HG02610 (cell line): ENCODE results near the gene SAXO1.
A peak's percentile ranks its signal among the peaks of the same experiment; 100 is the strongest.
"Not testable (repeated sequence)": the region's sequence is repeated elsewhere in the genome, so short reads cannot be mapped to it uniquely, and the experiment has no call there.

ENCODE experiments used
- ATAC-seq: cut with Tn5 transposase; IDR thresholded peaks from one replicate; pipeline ENCODE4 v1.9.1; 2021; ENCODE audit warnings: mild to moderate bottlenecking, moderate library complexity; ENCODE audit not compliant: unreplicated experiment

The SAXO1 gene, protein sequence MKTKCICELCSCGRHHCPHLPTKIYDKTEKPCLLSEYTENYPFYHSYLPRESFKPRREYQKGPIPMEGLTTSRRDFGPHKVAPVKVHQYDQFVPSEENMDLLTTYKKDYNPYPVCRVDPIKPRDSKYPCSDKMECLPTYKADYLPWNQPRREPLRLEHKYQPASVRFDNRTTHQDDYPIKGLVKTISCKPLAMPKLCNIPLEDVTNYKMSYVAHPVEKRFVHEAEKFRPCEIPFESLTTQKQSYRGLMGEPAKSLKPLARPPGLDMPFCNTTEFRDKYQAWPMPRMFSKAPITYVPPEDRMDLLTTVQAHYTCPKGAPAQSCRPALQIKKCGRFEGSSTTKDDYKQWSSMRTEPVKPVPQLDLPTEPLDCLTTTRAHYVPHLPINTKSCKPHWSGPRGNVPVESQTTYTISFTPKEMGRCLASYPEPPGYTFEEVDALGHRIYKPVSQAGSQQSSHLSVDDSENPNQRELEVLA

DNA sequence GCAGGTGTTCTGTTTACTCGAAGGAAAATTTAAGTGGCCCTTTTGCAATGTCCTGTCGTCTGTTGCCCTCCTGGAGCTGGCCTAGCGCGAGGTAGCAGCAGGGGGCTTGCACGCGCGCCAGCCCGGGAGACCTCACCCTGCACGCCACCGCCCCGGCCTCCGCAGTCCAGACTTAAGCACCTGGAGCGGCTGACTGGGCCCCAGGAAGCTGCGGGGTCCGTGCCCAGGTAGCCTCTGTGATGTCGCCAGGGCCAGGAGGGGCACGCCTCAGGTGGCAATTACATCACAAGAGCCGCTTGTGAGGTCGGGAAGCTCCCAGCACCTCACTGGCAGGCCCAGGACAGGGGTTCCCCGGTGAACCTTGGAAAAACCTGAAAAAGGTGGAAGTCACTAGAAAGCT is at the start of gene SAXO1:
TSS of gene SAXO1 (minus strand) at position 195 of the 400 bp plus-strand sequence. CDS start 301 bp downstream, outside the sequence.
- no peak for ATAC-seq

DNA sequence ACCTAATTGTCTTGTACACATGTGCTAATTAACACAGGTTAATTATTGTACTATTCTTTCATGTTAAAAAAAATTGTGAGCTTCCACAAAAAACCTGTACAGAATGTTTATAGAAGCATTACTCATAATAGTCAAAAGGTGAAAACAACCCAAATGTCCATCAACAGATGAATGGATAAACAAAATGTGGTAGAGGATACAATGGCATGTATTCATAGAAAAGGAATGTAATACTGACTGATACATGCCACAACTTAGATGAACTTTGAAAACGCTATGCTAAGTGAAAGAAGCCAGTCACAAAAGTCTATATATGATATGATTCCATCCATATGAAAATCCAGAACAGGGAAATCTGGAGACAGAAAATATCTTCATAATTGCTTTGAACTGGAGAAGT is 41.8 kb upstream of the SAXO1 start:
- no peak for ATAC-seq

DNA sequence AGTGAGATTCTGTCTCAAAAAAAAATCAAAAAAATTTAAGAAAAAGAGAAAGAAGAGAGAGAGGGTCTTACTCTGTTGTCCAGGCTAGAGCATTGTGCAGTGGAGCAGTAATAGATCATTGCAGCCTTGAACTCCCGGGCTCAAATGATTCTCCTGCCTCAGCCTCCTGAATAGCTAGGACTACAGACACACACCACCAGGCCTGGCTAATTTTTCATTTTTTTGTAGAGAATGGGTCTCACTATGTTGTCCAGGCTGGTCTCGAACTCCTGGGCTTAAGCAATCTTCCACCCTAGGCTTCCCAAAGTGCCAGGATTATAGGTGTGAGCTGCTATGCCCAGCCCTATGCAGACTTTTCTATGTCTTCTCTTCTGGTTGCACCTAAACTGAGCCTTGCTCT is 41.2 kb upstream of the SAXO1 start:
- ATAC-seq, result no peak

DNA sequence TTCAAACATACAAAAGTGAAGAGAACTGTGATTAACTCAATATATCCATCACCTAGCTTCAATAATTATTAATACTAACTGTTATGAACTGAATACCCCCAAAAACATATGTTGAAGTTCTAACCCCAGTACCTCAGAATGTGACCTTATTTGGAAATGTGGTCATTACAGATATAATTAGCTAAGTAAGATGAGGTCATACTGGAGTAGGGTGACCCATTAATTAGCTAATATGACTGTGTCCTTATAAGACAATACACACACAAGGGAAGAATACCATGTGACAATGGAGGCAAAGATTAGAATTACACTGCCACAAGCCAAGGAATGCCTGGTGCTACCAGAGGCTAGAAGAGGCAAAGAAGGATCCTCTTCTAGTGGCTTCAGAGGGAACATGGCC is 24.0 kb upstream of the SAXO1 start:
- no peak for ATAC-seq

DNA sequence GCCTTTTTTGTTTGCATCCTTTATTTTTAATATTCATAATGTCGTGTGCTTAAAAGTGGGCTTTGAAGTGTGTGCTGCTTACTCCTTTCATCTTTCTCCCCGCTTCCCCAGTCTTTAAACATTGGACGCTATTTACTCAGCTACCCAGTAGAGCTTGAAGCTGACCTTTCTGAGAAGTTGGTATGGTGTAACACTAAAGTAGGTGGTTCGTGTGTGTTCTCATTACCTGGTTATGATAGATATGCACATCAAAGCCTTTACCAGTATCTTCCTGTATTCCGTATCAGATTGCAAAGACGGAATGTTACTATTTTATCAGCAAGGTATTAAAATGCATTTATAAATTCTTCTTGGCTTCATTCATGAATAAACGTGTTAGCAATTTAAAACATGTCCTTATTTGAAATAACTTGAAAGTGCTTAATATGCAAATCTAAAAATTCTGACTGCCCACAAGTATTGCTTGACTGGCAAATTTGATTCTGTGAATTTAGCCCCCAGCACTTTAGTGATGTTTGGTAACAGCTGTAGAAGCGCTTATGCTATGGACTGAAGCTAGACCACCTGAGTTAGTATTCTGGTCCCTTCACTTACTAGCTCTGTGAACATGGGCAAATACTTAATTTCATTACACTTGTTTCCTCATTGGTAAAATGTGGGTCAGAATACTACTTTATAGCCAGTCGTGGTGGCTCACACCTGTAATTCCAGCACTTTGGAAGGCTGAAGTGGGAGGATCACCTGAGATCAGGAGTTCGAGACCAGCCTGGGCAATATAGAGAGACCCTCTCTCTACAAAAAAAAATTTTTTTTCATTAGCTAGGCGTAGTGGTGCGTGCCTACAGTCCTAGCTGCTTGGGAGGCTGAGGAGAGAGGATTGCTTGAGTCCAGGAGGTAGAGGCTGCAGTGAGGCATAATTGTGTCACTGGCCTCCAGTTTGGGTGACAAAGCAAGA is 17.9 kb upstream of the SAXO1 start:
- no peak for ATAC-seq

DNA sequence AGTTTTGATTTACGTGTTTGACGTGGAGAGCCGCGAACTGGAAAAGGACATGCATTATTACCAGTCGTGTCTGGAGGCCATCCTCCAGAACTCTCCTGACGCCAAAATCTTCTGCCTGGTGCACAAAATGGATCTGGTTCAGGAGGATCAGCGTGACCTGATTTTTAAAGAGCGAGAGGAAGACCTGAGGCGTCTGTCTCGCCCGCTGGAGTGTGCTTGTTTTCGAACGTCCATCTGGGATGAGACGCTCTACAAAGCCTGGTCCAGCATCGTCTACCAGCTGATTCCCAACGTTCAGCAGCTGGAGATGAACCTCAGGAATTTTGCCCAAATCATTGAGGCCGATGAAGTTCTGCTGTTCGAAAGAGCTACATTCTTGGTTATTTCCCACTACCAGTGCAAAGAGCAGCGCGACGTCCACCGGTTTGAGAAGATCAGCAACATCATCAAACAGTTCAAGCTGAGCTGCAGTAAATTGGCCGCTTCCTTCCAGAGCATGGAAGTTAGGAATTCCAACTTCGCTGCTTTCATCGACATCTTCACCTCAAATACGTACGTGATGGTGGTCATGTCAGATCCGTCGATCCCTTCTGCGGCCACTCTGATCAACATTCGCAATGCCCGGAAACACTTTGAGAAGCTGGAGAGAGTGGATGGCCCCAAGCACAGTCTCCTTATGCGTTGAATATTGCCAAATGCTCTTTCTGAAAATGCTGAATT is 17.1 kb upstream of the SAXO1 start:
- no peak for ATAC-seq

DNA sequence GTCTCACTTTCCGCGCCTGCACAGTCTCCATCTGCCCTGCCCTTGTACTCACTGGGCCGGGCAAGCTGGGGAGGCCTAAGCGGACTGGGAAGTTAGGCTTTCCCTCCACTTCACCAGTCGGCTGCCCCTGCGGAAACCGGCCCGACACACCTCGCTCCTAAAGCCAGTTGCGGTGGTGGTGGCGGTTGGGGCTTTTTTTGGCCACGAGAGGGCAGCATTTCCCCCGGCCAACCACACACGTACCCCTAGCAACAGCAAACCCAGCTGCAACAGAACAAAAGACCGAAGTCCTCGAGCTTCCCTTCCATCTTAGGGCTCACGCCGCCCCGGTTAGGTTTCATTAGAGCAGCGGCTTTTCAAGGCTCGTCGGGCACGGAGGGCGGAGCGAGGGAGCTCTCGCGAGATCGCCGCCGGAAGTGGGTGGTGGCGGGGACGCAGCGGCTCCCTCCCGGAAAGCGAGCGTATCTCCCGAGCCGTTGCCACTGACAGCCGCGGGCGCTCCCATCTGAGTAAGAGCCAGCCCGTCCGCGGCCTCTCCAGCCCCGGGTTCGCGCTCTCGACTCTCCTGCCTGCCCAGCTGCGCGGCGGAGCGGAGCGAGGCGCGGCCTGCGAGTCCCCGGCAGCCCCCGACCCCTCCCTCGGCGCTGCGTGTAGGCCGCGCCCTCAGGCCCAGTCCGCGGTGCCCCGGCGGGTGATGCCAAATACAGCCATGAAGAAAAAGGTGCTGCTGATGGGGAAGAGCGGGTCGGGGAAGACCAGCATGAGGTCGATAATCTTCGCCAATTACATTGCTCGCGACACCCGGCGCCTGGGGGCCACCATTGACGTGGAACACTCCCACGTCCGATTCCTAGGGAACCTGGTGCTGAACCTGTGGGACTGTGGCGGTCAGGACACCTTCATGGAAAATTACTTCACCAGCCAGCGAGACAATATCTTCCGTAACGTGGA is 16.2 kb upstream of the SAXO1 start, which contains the start of gene RRAGA:
TSS of gene RRAGA (plus strand) at position 462 of the 951 bp plus-strand sequence. CDS start at position 695, 233 bp downstream.
- ATAC-seq, result peak; percentile 86

DNA sequence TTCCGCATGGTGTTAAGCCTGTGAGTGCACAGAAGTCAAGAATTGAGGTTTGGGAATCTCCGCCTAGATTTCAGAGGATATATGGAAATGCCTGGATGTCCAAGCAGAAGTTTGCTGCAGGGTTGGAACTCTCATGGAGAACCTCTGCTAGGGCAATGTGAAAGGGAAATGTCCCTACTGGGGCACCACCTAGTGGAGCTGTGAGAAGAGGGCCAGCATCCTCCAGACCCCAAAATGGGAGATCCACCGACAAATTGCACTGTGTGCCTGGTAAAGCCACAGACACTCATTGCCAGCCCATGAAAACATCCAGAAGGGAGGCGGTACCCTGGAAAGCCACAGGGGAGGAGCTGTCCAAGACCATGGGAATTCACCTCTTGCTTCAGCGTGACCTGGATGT is 3.6 kb upstream of the SAXO1 start:
- ATAC-seq, result no peak

DNA sequence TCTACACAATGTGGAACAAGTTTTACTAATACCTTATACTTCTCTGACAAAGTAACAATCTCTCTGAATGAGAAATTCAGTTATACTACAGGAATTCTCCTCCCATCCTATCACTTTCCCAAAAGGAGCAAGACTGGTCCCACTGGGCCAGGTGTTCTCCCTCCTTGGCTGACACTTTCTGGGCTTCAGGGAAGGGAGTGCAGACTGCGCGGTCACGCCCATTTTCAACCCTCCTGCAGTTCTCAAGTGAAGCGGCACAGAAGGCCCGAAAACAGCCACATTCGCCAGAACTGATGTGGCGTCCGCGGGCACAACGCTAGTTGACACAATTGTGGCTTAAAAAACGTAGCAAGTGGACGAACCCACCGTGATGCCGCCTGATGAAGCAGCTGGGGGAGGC is 603 bp downstream of the SAXO1 start:
- no peak for ATAC-seq

DNA sequence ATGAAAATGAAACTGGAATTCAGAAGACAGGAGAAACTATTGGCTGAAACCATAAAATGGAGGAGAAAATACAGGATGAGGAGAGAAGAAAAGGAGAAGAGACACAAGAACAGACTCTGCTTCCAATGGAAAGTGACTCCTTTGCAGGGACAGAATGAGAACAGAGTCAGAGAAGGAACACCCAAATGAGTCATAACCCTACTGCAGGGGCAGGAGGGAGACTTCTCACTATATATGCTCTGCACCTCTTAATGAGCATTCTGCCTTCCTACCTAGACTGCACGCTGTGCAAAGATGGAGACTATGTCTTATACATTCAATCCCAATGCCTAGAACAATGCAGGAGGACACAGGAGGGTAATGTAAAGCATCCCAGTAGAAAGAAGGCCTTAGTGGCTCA is 2.1 kb downstream of the SAXO1 start:
- peak; percentile 70 for ATAC-seq

DNA sequence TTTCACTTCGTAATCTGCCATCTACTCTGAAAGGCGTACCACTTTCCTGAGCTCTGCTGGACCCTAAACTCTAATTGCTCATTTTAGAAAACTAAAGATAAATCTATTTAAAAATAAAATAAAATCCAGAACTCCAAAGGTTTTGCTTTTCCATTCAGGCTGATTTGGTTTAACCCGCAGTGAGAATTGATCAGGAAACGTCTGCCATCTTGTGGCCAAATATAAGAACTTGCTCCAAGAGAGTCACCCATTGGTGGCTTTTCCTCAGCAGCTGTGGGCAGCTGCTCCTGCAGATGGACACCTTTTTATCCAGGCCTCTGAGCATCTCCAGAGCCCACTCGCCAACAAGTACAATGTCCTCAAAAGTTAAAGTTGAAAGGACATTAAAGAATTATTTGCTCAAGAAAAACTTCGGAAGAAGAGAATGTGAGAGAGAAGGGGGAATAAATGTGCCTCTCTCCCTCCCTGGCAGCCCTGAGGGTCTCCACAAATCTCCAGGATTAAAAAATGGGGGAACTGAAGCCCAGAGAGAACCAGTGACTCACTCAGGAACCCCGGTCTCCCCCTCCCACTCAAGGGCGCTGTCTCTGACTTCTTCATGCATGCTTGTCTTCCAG is 4.1 kb downstream of the SAXO1 start:
- ATAC-seq, result peak; percentile 60

DNA sequence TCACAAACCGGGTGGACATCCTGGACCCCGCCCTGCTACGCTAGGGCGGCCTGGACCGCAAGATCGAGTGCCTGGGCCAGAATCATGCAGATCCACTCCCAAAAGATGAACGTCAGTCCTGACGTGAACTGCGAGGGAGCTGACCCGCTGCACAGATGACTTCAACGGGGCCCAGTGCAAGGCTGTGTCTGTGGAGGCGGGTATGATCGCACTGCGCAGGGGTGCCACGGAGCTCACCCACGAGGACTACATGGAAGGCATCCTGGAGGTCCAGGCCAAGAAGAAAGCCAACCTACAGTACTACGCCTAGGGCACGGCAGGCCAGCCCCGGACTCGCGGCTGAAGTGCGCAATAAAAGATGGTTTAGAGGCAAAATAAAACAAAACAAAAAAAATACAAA is 5.2 kb downstream of the SAXO1 start:
- ATAC-seq, result no peak

DNA sequence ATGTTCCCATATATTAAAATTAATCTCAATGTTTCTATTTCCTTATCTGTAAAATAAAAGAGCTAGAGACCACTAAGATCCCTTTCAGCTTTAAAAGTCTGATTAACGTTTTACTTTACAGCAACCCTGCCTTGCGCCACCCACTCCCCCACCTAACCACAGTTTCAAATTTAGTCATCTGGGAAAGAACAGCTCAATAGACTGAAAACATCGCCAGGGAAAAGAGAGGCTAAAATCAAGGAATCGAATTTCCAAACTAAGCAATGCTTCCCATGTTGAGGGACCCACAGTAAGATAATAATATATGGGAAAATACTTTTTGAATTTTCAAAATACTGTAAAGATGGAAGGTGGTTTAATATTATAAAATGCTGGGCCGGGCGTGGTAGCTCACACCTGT is 6.6 kb downstream of the SAXO1 start:
- ATAC-seq, result no peak

DNA sequence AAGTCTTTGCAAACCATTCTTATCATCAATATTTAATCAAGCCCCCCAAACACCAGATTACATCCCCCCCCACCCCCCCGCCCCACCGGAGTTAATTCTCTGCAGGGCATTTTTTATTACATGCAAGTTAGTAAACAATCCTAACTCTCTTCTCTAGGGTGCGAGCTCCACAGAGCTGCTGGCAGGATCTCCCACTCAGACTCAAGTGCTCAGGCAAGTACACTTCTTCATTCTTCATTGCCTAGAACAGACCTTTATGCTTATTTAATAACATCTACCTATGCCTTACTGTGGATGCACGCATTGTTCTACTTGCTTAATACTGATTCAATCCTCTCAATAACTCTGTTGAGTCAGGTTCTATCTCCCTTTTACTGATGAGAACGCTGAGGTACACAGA is 9.9 kb downstream of the SAXO1 start:
- no peak for ATAC-seq

DNA sequence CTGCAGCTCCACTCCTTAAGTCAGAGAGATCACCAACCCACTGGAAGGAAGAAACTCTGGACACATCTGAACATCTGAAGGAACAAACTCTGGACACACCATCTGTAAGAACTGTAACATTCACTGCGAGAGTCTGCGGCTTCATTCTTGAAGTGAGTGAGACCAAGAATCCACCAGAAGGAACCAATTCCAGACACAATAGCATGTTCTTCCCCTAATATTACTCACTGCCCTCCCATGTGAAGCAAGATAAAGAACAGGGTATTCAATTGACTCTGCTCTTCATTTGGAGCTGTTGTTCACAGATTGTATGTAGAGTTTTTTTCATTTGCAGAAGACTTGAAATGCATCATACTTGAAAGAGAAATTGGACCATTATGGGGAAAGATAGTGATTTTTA is 10.8 kb downstream of the SAXO1 start:
- ATAC-seq, result peak; percentile 43

DNA sequence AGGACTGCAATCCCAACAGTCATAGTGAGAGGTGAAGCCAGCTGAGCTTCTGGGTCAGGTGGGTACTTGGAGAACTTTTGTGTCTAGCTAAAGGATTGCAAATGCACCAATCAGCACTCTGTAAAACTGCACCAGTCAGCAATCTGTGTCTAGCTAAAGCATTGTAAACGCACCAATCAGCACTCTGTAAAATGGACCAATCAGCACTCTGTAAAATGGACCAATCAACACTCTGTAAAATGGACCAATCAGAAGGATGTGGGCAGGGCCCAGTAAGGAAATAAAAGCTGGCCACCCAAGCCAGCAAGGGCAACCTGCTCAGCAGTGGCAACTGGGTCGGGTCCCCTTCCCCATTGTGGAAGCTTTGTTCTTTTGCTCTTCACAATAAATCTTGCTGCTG is 11.4 kb downstream of the SAXO1 start:
- not testable (repeated sequence) for ATAC-seq

DNA sequence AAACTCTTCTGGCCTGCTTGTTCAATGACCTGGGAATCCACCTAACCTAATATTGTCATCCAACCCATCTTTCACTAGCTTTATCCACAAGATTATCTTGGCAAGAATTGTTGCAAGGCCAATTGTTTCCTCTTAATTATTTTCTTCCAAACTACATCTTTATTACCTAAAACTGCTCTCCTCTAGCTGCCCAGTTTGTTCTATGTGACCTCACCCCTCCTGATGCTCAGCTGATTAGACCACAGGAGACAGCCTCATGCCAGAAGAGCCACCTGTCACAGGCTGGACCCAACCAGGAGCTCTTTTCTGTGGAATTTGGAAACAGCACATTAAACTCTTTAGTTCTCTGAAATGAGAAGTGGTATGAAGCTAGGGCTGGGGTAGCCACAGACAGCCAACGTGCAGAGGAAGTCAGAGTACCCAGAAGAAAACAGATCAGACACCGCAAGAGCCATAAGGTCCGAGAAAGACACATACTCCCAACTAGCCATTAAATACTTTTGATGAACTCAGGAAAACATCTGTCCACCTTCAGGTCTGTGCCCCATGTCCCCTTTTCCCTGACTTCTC is 12.0 kb downstream of the SAXO1 start:
- ATAC-seq, result no peak

DNA sequence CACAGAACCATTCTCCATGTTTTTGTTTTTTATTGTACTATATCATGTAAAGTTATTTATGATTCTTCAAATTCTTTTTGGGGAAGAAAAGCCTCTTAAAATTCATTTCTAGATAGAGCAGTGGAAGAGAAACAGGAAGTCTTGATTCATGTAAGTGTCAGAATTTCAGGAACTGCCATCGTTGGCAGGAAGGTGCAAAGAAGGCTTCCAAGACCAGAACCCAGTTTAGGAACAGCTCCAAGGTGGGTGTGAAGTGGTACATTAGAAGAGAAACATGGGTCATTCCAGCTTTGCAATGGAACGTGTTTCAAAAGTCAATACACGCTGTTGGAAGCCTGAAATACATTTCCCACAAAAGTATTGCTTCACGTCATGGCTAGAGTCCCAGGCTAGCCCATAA is 14.8 kb downstream of the SAXO1 start:
- ATAC-seq, result no peak

DNA sequence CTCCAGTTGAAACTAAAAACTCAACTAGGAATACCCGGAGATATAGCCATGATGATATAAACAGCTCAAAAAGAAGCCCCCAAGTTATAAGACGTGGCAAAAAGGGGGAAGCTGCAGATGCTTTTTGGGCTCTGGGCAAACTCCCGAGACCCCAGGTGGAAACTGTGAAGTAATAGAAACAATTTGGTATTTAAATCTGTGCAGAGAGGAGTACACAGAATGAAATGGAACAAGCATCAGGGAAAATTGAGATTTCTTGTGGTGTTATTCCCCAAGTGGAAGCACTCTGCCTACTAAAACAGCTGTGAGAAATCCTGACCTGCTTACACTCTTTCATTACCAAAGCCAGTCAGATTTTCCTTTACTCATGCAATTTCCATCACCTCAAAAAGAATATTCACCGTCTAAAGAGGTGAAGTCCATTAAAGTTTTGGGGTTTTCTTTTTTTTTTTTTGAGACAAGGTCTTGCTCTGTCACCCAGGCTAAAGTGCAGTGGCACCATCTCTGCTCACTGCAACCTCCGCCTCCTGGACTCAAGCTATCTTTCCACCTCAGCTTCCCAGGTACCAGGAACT is 23.5 kb downstream of the SAXO1 start:
- no peak for ATAC-seq
